Activated effector memory CD4-positive, alpha-beta T cell treated with Interleukin-2 at 50 U/mL for 16 hours (primary cell): ENCODE data around the gene IGSF23.
"Not testable (repeated sequence)": the region's sequence is repeated elsewhere in the genome, so short reads cannot be mapped to it uniquely, and the experiment has no call there.

ENCODE experiments used
- DNase-seq: peaks from one replicate; pipeline ENCODE4 v3.0.0-alpha.2; 2020

Gene IGSF23

GRCh38 chr19:44617110-44617880 is 3.9 kb downstream of the IGSF23 start:
- no peak for DNase-seq

DNA sequence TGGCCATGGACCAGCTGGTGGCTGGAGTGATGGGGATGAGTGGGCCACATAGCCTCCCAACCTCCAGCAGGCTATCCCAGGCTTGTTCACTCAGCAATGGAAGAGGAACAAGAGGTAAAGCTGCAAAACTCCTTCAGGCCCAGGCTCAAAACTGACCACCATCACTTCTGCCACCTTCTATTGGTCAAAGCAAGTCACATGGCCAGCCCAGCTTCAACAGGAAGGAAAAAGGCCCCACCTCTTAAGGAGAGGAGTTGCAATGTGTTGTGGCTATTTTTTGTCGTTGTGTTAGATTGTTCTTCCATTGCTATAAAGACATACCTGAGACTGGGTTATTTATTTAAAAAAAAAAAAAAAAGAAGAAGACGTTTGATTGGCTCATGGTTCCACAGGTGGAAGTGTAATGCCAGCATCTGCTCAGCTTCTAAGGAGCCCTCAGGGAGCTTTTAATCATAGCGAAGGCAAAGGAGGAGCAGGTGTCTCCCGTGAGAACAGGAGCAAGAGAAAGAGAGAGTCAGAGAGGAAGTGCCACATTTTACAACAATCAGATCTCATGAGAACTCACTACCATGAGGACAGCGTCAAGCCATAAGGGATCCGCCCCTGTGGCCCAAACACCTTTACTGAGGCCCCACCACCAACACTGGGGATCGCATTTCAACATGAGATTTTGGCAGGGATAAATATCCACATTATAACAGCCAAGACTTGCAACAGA is 5.4 kb downstream of the IGSF23 start:
- no peak for DNase-seq

DNA sequence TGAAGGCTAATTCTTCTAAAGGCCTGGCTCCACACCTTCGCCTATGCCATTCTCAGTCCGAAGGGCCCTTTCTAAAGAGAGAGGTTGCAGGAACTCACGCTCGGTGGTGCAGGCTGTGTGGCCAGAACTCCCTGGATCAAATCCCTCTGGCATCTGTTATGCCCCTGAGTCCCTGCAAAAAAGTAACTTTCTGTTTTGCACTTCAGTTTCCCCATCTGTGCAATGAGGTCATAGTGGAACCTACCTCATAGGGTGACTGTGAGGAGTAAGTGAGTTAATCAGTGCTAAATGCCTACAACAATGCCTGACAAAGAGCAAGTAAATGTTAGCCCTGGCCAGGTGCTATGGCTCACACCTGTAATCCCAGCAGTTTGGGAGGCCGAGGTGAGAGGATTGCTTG is 7.3 kb downstream of the IGSF23 start:
- DNase-seq = no peak

DNA sequence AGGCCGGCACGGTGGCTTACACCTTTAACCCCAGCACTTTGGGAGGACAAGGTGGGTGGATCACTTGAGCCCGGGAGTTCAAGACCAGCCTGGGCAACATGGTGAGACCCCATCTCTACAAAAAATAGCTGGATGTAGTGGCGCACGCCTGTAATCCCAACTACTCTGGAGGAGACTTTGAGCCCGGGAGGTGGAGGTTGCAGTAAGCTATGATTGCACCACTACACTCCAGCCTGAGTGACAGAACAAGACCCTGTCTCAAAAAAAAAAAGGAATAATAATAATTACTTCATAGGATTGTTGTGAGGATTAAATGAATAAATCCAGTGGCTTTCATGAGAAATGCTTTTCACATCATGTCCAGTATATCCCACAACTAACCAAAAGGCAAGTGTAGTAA is 8.0 kb downstream of the IGSF23 start:
- no peak for DNase-seq

GRCh38 chr19:44623080-44623479 is 9.7 kb downstream of the IGSF23 start:
- DNase-seq = no peak

DNA sequence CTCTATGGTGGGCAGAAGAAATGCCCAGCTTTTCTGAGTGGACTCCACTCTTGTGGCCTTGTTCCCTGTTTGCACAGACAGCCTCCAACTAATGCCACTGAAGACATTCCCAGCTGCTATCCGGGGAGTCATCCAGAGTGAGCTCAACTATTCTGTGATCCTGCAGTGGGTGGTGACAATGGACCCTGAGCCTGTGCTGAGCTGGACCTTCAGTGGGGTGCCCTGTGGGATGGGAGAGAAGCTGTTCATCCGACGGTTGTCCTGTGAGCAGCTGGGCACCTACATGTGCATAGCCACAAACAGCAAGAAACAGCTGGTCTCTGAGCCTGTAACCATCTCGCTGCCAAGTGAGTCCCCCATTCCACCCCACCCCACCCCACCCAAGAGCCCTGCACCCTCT is 10.3 kb downstream of the IGSF23 start:
- no peak for DNase-seq

DNA sequence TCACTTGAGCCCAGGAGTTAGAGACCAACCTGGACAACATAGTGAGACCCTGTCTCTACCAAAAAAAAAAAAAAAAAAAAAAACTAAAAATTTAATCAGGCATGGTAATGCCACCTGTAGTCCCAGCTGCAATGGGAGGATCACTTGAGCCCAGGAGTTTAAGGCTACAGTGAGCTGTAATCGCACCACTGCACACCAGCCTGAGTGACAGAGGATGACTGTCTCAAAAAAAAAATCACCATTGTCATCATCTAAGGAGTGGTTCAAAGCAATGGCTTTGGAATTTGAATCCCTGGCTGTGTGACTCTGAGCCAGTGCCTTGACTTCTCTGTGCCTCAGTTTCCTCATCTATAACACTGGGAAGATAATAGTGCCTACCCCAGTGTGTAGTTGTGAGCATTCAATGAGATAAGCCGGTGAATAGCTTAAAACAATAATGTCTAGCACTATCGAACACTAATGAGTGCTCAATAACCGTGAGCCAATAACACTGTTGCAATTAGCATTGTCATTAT is 11.5 kb downstream of the IGSF23 start:
- no peak for DNase-seq

DNA sequence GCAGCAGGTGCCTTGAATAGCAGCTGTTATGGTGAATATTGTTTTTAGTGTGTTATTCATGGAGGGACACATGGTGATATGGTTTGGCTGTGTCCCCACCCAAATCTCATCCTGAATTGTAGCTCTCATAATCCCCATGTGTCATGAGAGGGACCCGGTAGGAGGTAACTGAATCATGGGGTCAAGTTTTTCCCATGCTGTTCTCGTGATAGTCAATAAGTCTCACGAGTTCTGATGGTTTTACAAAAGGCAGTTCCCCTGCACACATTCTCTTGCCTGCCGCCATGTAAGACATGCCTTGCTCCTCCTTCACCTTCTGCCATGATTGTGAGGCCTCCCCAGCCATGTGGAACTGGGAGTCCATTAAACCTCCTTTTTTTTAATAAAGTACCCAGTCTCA is 12.3 kb downstream of the IGSF23 start:
- not testable (repeated sequence) for DNase-seq

DNA sequence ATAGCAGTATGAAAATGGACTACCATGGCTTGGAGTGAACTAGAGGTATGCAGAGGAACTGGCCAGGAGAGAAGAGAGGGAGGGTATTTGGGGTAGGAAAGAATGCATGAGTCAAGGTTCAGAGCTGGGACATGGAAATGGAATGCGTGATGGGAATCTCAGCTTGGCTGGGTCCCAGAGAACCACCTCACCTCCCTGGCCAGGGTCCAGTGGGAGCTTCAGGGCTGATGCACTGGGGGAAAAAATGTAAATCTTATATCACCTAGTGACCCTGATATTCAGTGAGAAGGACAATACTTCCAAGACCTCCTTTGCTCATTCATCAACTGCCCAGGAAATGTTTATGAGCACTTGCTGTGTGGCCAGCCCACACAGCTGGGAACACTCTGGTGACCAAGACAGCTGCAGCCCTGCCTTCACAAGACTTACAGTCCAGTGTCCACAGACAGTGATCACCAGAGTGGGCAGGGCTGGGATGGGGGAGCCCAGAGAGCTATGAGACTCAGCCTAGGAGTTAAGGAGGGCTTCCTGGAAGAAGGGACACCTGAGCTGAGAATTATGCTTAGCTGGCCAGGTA is 12.8 kb downstream of the IGSF23 start:
- no peak for DNase-seq

DNA sequence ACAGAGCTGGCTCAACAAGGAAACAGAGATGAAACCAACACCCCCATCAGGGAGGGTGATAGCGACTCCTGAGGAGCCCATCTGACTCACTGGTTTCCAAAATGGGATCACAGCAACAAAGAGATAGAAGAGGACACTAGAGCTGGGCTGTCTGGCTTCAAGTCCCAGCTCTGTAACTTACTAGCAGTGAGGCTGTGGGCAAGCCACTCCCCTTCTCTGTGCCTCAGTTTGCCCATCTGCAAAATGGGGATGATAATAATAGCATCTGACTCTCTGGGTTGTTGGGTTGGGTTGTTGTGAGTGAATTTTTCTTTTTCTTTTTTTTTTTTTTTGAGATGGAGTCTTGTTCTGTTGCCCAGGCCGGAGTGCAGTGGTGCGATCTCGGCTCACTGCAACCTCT is 14.3 kb downstream of the IGSF23 start:
- no peak for DNase-seq

DNA sequence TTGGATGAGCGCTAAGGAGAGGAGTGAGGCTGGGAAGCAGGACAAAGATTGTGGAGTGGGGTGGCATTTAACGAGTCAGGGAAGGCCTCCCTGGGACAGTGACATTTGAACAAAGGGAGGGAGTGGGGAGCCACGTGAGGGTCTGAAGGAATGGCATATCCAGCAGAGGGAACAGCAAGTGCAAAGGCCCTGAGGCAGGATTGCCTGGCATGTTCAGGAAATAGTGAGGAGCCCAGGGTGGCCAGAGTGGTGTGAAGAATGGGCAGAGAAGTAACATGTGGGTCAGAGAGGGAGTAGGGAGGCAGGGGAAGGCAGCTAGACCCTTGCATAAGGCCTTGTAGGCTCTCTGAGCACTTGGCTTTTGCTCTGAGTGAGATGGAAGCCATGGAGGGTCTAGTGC is 15.4 kb downstream of the IGSF23 start:
- DNase-seq = no peak

GRCh38 chr19:44631611-44632010 is 18.2 kb downstream of the IGSF23 start:
- DNase-seq = not testable (repeated sequence)

DNA sequence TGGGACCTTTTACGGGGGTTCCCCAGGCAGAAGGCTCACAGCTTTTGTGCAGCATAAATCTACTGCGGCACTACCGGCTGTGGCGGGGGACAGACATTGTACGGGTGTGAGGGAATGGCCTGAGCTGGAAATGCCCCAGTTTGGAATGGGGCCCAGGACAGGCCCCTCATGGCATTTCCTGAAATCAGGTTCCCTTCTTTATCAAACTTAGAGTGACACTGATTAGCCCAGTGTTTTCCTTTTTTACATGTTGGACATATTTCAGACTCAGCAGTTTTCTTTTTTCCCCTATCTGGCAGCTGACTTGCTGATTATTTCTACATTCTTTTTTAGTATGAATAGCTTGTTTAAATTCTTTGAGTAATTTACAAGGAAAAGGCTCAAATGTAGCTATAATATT is 20.7 kb downstream of the IGSF23 start:
- not testable (repeated sequence) for DNase-seq

DNA sequence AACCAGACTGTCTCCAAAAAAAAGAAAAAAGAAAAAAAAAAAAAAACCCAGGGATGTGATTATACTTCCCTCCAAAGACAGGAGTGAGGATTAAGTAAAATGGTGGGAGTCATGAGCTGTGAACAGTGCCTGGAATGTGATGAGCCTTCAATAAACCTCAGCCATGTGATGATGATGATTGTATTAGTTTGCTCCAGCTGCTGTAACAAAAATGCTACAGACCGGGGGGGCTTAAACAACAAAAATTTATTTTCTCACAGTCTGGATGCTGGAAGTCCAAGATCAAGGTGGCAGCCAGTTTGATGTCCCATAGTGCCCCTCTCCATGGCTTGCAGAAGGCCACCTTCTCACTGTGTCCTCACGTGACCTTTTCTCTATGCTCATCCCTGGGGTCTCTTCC is 21.4 kb downstream of the IGSF23 start:
- DNase-seq = no peak

- DNase-seq = no peak
Observed at GRCh38 chr19:44635581-44636438, 22.4 kb downstream of the IGSF23 start.

DNA sequence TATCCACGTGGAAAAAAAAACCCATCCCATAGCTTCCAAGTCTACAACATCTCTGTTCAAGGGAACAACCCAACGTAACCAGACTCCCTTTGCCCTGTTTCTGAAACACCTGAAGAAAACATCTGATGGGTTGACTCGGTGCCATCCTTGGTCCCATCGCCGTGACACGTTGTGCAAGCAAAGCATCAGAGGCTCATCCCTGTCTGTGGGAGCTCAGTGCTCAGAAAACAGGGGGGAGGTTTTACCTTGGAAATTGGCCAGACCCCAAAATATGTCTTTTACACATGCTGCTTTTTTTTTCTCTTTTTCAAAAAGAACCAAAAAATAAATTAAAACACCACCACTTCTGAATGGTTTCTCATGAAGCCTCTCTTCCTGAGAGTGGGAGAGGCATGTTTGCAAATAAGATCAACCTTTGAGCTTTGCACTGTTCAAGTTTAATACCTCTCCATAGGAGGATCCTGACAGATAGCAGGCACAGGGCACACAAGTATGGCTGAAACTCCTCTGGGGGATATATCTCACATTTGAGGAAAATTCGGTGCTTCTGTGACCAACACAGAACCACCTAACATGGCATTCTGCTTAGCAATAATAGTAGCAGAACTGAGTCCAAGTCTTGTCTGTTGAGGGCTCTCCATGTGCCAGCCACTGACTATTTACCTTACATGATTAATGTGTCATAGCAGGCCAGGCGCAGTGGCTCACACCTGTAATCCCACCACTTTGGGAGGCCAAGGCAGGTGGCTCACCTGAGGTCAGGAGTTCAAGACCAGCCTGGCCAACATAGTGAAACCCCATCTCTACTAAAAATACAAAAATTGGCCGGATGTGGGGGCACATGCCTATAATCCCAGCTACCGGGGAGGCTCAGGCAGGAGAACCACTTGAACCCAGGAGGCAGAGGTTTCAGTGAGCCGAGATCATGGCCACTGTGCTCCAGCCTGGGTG is 23.4 kb downstream of the IGSF23 start:
- DNase-seq = no peak

- DNase-seq = no peak
Observed at GRCh38 chr19:44637390-44637764, 24.0 kb downstream of the IGSF23 start.

- no peak for DNase-seq
Observed at GRCh38 chr19:44640518-44640917, 27.2 kb downstream of the IGSF23 start.

DNA sequence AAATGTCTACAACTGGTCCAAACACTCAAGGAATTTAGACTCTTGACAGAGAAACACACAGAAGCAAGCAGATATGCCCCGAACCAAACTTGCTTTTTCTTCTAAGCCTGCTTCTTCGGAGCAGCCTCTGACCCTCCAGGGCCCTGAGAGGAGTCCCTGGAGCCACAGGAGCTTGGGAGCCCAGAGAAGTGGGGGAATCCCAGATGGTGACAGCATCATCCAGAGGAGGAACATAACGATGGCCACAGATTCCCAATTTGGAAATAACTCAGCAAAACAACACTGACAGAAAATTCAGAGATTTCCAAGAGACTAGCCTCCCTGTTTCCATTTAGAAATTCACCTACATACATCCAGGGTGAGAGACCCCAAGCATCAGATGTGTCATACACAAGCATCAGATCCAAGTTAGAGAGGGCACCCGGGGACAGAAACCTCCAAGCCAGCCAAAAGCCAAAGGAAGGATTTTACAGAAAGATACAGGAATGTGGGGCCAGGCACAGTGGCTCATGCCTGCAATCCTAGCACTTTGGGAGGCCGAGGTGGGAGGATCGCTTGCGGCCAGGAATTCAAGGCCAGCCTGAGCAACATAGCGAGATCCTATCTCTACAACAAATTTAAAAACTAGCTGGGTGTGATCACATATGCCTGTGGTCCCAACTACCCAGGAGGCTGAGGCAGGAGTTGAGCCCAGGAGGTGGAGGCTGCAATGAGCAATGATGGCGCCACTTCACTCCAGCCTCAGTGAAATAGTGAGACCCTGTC is 28.3 kb downstream of the IGSF23 start:
- DNase-seq = no peak

DNA sequence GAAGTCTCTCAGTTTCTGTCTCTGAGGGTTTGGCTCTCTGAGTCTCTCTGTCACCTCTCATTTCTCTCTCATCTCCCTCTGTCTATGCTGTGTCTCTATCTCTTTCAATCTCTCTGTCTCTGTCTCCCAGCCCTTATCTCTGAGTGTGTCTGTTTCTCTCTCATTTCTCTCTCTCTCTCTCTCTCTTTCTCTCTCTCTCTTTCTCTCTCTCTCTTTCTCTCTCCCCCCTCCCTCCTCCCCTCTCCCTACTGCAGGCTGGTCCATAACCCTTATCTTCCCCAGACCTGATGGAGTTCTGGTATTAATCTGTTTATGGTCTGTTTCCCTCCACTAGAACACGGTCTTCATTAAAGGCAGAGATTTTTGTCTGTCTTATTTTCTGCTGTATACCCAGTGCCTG is 29.0 kb downstream of the IGSF23 start:
- DNase-seq = no peak
